A673 (cell line): ENCODE results near the gene GLDN.

Source experiments
- EZH2 ChIP-seq: fragments of 200-600 bp; sonication (generic); IDR thresholded peaks from 2 replicates; pipeline ENCODE4 v1.6.1; 2017; ENCODE audit warnings: borderline replicate concordance, low read depth, mild to moderate bottlenecking, mixed read lengths, antibody characterized with exemption, low read length; ENCODE audit not compliant: poor library complexity, severe bottlenecking
- TF ChIP-seq, protein P1 (sequence below): fragments of 300-800, 200-600 bp; sonication (generic); conservative IDR thresholded peaks from 2 replicates; pipeline ENCODE4 v1.5.1; 2017; ENCODE audit warnings: low read depth, mild to moderate bottlenecking, antibody characterized with exemption, low read length, moderate library complexity, mixed read lengths

DNA sequence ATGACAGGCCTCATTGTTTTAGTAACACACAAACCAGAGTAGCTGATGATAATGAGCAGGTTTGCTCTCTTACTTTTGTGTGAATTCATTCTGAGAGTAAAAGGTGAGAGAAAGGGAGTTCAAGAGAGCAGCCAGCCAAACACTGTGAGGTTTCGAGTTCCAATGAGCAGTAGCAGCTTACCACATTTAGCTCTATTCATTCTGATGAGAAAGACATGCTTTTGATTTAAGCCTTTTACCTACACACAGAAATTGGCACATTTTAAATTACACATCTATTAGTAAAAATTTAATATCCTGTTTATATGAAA lies 28.0 kb downstream of the GLDN start:
- no peak for TF ChIP-seq EZH2
- TF ChIP-seq, protein P1, sequence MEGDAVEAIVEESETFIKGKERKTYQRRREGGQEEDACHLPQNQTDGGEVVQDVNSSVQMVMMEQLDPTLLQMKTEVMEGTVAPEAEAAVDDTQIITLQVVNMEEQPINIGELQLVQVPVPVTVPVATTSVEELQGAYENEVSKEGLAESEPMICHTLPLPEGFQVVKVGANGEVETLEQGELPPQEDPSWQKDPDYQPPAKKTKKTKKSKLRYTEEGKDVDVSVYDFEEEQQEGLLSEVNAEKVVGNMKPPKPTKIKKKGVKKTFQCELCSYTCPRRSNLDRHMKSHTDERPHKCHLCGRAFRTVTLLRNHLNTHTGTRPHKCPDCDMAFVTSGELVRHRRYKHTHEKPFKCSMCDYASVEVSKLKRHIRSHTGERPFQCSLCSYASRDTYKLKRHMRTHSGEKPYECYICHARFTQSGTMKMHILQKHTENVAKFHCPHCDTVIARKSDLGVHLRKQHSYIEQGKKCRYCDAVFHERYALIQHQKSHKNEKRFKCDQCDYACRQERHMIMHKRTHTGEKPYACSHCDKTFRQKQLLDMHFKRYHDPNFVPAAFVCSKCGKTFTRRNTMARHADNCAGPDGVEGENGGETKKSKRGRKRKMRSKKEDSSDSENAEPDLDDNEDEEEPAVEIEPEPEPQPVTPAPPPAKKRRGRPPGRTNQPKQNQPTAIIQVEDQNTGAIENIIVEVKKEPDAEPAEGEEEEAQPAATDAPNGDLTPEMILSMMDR = no peak
